RWPE2 (cell line): Measurements from ENCODE around the gene ACY1.

ENCODE experiments used
- ATAC-seq: fragments of 200-7000 bp; cut with Tn5 transposase; 3 replicates; pipeline ENCODE4 v1.9.1; 2021; ENCODE audit warnings: low read depth
- DNase-seq: peaks from one replicate; pipeline ENCODE4 v3.0.0-alpha.2; 2020; ENCODE audit warnings: low spot score
- H3K27ac ChIP-seq: fragments of 450-650 bp; 2 replicates; pipeline ENCODE4 v1.5.1; 2017; ENCODE audit warnings: mild to moderate bottlenecking; ENCODE audit not compliant: poor library complexity, severe bottlenecking
- H3K27me3 ChIP-seq: fragments of 250-450 bp; sonication (Bioruptor Pico); 2 replicates; pipeline ENCODE4 v1.5.1; 2021; ENCODE audit warnings: mild to moderate bottlenecking, moderate library complexity; ENCODE audit not compliant: insufficient read depth, poor library complexity, severe bottlenecking
- H3K36me3 ChIP-seq: fragments of 250-450 bp; sonication (Bioruptor Pico); 2 replicates; pipeline ENCODE4 v1.5.1; 2020; ENCODE audit warnings: low read depth, mild to moderate bottlenecking, moderate library complexity
- H3K4me1 ChIP-seq: fragments of 250-450 bp; sonication (Bioruptor Pico); 2 replicates; pipeline ENCODE4 v1.5.1; 2021; ENCODE audit warnings: mild to moderate bottlenecking, moderate library complexity; ENCODE audit not compliant: insufficient read depth, poor library complexity, severe bottlenecking
- H3K4me3 ChIP-seq: fragments of 250-450 bp; sonication (Bioruptor Pico); 2 replicates; pipeline ENCODE4 v1.5.1; 2021; ENCODE audit warnings: mild to moderate bottlenecking, moderate library complexity; ENCODE audit not compliant: severe bottlenecking
- H3K9me3 ChIP-seq: fragments of 250-450 bp; sonication (Bioruptor Pico); 2 replicates; pipeline ENCODE4 v1.5.1; 2021; ENCODE audit warnings: mild to moderate bottlenecking, moderate library complexity; ENCODE audit not compliant: severe bottlenecking
- TF ChIP-seq, protein P1 (sequence below): fragments of 450-650 bp; IDR thresholded peaks from one replicate; pipeline ENCODE4 v1.5.1; 2017; ENCODE audit warnings: mild to moderate bottlenecking, moderate library complexity; ENCODE audit not compliant: poor library complexity, severe bottlenecking

The ACY1 gene

DNA sequence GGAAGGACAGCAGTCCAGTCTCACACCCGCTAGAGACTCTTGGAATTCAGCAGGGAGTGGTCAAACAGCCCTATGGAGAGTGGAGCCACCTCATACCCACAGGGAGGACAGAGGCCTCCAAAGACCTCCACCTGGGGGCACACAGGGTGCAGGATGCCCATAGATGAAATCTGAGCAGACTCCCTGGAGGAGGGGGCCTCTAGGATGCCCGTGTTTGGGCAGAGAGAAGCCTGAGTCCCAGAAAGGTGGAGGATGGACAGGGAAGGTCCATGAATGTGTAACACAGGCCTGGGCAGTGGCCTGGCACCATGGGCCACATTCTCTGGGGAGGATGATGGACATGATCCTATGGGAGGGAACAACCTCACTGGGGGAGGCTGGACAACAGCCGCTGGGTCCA, 51.3 kb downstream of the ACY1 start:
- Histone ChIP-seq H3K27ac (no peak overlapping the region), H3K27me3 (no peaks in the 10 kb centered on the region), H3K36me3 (no peaks in the 10 kb centered on the region), H3K4me3 (no peak overlapping the region), H3K9me3 (no peaks in the 10 kb centered on the region), H3K4me1 (peaks cover 21% of the 10 kb centered on the region)
- TF ChIP-seq, protein P1, sequence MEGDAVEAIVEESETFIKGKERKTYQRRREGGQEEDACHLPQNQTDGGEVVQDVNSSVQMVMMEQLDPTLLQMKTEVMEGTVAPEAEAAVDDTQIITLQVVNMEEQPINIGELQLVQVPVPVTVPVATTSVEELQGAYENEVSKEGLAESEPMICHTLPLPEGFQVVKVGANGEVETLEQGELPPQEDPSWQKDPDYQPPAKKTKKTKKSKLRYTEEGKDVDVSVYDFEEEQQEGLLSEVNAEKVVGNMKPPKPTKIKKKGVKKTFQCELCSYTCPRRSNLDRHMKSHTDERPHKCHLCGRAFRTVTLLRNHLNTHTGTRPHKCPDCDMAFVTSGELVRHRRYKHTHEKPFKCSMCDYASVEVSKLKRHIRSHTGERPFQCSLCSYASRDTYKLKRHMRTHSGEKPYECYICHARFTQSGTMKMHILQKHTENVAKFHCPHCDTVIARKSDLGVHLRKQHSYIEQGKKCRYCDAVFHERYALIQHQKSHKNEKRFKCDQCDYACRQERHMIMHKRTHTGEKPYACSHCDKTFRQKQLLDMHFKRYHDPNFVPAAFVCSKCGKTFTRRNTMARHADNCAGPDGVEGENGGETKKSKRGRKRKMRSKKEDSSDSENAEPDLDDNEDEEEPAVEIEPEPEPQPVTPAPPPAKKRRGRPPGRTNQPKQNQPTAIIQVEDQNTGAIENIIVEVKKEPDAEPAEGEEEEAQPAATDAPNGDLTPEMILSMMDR: no peak
- DNase-seq (no peak), ATAC-seq (no peak)

DNA sequence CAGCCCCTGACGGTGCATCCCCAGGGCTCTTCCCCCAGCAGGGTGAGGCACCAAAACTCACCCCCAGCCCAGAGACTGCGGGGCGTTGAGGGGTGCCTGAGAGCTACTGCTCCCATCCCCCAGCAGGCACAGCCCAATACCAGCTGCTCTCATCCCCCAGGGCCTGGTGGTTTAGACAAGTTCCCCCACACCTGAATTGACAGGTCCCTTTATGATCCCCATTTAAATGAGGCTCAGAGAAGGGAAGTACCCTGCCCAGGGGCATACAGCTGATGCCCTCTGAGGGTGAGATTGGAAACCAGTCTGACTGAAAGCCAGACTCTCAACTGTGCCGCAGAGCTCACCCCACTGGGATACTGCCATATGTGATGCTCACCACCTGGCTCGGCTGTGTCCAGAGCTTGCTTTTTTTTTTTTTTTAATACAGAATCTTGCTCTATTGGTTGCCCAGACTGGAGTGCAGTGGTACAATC, 52.9 kb downstream of the ACY1 start:
- H3K9me3 ChIP-seq: no peaks in the 10 kb centered on the region
- DNase-seq (no peak), ATAC-seq (no peak)

DNA sequence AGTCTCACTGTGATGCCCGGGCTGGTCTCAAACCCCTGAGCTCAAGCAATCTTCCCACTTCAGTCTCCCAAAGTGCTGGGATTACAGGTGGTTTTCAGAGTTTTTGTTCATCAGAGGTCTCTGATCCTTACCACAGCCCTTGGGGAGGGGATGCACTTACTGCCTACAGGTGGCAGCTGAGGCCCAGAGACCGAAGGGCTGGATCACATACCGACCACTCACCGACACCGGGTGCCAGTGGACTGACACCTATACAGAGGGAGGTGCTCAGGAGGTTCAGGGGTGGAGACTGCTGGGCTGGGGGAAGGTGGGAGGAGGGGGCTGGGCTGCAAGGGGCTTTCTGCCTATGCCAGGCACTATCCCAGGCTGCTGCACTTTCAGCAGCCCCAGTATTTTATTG, 53.5 kb downstream of the ACY1 start:
- Histone ChIP-seq H3K9me3 (no peaks in the 10 kb centered on the region), H3K36me3 (no peaks in the 10 kb centered on the region), H3K4me1 (peaks cover 22% of the 10 kb centered on the region), H3K27ac (peak overlapping the region; percentile 62), H3K27me3 (no peaks in the 10 kb centered on the region), H3K4me3 (no peak overlapping the region)
- DNase-seq (no peak), ATAC-seq (peak; percentile 60)
- TF ChIP-seq, protein P1: peak; percentile 46

More for the DNA sequence above, 52.9 kb downstream of the ACY1 start:
- peaks cover 22% of the 10 kb centered on the region for H3K4me1 ChIP-seq
- H3K36me3 ChIP-seq: no peaks in the 10 kb centered on the region
- H3K4me3 ChIP-seq: no peak overlapping the region
- no peak overlapping the region for H3K27ac ChIP-seq
- TF ChIP-seq, protein P1: no peak
- no peaks in the 10 kb centered on the region for H3K27me3 ChIP-seq

DNA sequence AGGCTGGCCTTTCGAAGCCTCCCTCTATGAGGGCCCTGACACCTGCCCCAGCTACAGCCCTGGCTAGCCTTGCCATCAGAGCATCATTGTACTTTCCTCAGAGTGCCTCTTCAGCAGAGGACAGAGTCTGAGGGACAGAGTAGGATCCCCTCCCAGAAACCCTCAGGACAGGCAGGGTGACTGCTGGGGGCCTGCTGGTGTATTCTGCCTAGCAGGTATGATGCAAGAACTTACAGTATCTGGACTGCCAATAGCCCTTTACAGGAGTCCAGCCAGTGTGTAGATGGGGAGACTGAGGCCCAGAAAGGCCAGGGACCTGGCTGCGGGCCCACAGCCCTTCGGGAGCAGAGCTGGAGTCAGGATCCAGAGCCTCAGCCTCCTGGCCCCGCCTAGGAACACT, 54.0 kb downstream of the ACY1 start:
- TF ChIP-seq, protein P1: no peak
- H3K36me3 ChIP-seq: no peaks in the 10 kb centered on the region
- peak overlapping the region; percentile 62 for H3K27ac ChIP-seq
- H3K9me3 ChIP-seq: no peaks in the 10 kb centered on the region
- no peak overlapping the region for H3K4me3 ChIP-seq
- no peak for DNase-seq
- peaks cover 22% of the 10 kb centered on the region for H3K4me1 ChIP-seq
- no peak; the same call in 2 of the 3 replicates for ATAC-seq
- no peaks in the 10 kb centered on the region for H3K27me3 ChIP-seq

DNA sequence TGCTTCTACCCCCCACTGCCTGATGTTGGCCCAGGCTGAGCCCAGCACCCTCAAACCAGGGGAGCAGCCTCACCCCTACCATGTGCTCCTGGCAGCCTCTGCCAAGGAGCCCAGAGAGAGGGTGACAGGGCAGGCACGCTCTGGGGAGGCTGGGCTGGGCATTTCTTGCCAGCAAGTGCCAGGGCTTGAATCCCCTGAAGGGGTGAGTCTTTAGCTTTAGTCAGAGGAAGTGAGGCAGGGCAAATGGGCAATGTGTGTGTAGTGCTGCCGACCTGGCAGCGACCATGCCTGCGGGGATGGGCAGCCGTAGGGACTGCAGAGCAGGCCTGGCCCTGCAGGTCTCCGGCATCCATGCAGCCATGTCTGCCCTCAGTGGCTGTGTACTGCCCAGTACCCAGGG, 54.9 kb downstream of the ACY1 start:
- TF ChIP-seq, protein P1: no peak
- peak overlapping the region; percentile 62 for H3K27ac ChIP-seq
- ATAC-seq: peak; percentile 63
- H3K4me3 ChIP-seq: no peak overlapping the region
- no peaks in the 10 kb centered on the region for H3K9me3 ChIP-seq
- H3K36me3 ChIP-seq: no peaks in the 10 kb centered on the region
- H3K27me3 ChIP-seq: no peaks in the 10 kb centered on the region
- H3K4me1 ChIP-seq: peaks cover 22% of the 10 kb centered on the region
- DNase-seq: no peak
